ENCODE measurements around the gene GPR176.

The GPR176 gene

GRCh38 chr15:39855400-39855799 lies 64.7 kb downstream of the GPR176 start:
- no peak for TF ChIP-seq CEBPB (IDR thresholded peaks at IDR 0.05)
- no peak for TF ChIP-seq CREB1 (IDR thresholded peaks at IDR 0.05; ENCODE audit: low read depth)
- TF ChIP-seq TCF12 (IDR thresholded peaks at IDR 0.05; ENCODE audit: low read depth), result no peak
- no peak for TF ChIP-seq TEAD4 (IDR thresholded peaks at IDR 0.05)
- TF ChIP-seq FOXM1 (IDR thresholded peaks at IDR 0.05; ENCODE audit: borderline replicate concordance, low read depth), result no peak
- no peak for TF ChIP-seq ZBTB7A (IDR thresholded peaks at IDR 0.05; ENCODE audit: low read depth)
- no peak for TF ChIP-seq EGR1 (IDR thresholded peaks at IDR 0.05)
- TF ChIP-seq RAD21 (IDR thresholded peaks at IDR 0.05; ENCODE audit: low read depth), result no peak
- TF ChIP-seq YY1 (IDR thresholded peaks at IDR 0.05; ENCODE audit: low read depth), result no peak
- TF ChIP-seq USF1 (IDR thresholded peaks at IDR 0.05), result no peak
- TF ChIP-seq EP300 (IDR thresholded peaks at IDR 0.05; ENCODE audit: borderline replicate concordance), result no peak
- TF ChIP-seq NFIC (IDR thresholded peaks at IDR 0.05), result no peak
- no peak for TF ChIP-seq TAF1 (IDR thresholded peaks at IDR 0.05; ENCODE audit: low read depth)
- TF ChIP-seq, protein P1, sequence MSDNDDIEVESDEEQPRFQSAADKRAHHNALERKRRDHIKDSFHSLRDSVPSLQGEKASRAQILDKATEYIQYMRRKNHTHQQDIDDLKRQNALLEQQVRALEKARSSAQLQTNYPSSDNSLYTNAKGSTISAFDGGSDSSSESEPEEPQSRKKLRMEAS (IDR thresholded peaks at IDR 0.05), result no peak
- TF ChIP-seq, protein P2, sequence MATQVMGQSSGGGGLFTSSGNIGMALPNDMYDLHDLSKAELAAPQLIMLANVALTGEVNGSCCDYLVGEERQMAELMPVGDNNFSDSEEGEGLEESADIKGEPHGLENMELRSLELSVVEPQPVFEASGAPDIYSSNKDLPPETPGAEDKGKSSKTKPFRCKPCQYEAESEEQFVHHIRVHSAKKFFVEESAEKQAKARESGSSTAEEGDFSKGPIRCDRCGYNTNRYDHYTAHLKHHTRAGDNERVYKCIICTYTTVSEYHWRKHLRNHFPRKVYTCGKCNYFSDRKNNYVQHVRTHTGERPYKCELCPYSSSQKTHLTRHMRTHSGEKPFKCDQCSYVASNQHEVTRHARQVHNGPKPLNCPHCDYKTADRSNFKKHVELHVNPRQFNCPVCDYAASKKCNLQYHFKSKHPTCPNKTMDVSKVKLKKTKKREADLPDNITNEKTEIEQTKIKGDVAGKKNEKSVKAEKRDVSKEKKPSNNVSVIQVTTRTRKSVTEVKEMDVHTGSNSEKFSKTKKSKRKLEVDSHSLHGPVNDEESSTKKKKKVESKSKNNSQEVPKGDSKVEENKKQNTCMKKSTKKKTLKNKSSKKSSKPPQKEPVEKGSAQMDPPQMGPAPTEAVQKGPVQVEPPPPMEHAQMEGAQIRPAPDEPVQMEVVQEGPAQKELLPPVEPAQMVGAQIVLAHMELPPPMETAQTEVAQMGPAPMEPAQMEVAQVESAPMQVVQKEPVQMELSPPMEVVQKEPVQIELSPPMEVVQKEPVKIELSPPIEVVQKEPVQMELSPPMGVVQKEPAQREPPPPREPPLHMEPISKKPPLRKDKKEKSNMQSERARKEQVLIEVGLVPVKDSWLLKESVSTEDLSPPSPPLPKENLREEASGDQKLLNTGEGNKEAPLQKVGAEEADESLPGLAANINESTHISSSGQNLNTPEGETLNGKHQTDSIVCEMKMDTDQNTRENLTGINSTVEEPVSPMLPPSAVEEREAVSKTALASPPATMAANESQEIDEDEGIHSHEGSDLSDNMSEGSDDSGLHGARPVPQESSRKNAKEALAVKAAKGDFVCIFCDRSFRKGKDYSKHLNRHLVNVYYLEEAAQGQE (IDR thresholded peaks at IDR 0.05; ENCODE audit: low read depth), result no peak

GRCh38 chr15:39854161-39854560 lies 65.9 kb downstream of the GPR176 start:
- TF ChIP-seq ZBTB7A (IDR thresholded peaks at IDR 0.05; ENCODE audit: low read depth) (no peak), CREB1 (IDR thresholded peaks at IDR 0.05; ENCODE audit: low read depth) (no peak), FOXM1 (IDR thresholded peaks at IDR 0.05; ENCODE audit: borderline replicate concordance, low read depth) (no peak), USF1 (IDR thresholded peaks at IDR 0.05) (no peak), NFIC (IDR thresholded peaks at IDR 0.05) (no peak), EGR1 (IDR thresholded peaks at IDR 0.05) (no peak), CEBPB (IDR thresholded peaks at IDR 0.05) (no peak), YY1 (IDR thresholded peaks at IDR 0.05; ENCODE audit: low read depth) (no peak), TAF1 (IDR thresholded peaks at IDR 0.05; ENCODE audit: low read depth) (no peak), TEAD4 (IDR thresholded peaks at IDR 0.05) (no peak)
- TF ChIP-seq, protein P1 (IDR thresholded peaks at IDR 0.05), result no peak
- TF ChIP-seq, protein P2 (IDR thresholded peaks at IDR 0.05; ENCODE audit: low read depth), result no peak

DNA sequence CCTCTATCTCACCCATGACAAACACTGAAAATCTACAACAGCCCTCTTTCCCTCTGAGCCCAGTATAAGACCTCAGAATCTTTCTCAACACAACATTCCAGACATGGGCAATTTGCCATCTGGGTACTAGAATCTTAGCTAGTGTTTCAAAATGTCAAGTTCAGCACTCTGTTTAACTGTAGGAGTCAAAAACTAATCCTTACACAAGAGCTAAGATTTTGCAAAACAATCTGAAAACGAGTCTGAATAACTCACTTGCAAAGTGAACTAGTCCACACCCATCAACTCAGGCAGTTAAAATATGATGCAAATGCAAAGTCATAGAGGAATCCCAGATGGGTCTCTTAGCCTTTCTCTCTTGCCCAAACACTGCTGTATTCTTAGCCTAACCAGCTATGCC lies 67.8 kb downstream of the GPR176 start:
- no peak for TF ChIP-seq TAF1 (IDR thresholded peaks at IDR 0.05; ENCODE audit: low read depth)
- TF ChIP-seq EP300 (IDR thresholded peaks at IDR 0.05; ENCODE audit: borderline replicate concordance), result no peak

- no peak for TF ChIP-seq TAF1 (IDR thresholded peaks at IDR 0.05; ENCODE audit: low read depth)
- no peak for TF ChIP-seq FOXM1 (IDR thresholded peaks at IDR 0.05; ENCODE audit: borderline replicate concordance, low read depth)
- no peak for TF ChIP-seq RAD21 (IDR thresholded peaks at IDR 0.05; ENCODE audit: low read depth)
- TF ChIP-seq ZBTB7A (IDR thresholded peaks at IDR 0.05; ENCODE audit: low read depth), result no peak
- TF ChIP-seq, protein P1 (IDR thresholded peaks at IDR 0.05), result no peak
- no peak for TF ChIP-seq TCF12 (IDR thresholded peaks at IDR 0.05; ENCODE audit: low read depth)
- TF ChIP-seq, protein P2 (IDR thresholded peaks at IDR 0.05; ENCODE audit: low read depth), result no peak
- no peak for TF ChIP-seq CEBPB (IDR thresholded peaks at IDR 0.05)
- TF ChIP-seq CREB1 (IDR thresholded peaks at IDR 0.05; ENCODE audit: low read depth), result no peak
- TF ChIP-seq EGR1 (IDR thresholded peaks at IDR 0.05), result no peak
- TF ChIP-seq USF1 (IDR thresholded peaks at IDR 0.05), result no peak
- TF ChIP-seq NFIC (IDR thresholded peaks at IDR 0.05), result no peak
These were observed 68.5 kb downstream of the GPR176 start for GRCh38 chr15:39851500-39852092.

All from Ishikawa (cell line).